ENCODE data around the gene FRMPD4.

FRMPD4 gene

GRCh38 chrX:12374286-12374685 lies 236.0 kb downstream of the FRMPD4 start:
- no peak for DNase-seq

DNA sequence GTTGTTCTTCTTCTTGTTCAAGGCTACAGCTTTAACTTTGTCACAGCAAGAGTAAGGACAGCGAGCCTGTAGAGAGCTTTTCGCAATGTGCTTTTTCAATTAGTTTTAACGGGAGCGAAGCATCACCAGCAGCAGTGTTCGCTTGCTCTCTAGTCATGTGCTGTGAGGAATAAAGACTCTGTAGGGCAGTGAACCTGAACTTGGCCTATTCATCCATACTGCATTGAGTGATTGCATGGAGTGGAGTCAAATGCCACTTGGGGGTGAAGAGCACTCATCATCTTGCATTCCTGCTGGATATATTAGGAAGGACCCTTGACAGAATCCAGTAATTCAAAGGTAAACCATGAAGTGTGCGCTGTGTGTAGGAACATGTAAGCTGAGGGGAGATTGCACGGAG lies 240.0 kb downstream of the FRMPD4 start:
- no peak for DNase-seq

GRCh38 chrX:12378706-12379105 lies 240.4 kb downstream of the FRMPD4 start:
- DNase-seq, result no peak

DNA sequence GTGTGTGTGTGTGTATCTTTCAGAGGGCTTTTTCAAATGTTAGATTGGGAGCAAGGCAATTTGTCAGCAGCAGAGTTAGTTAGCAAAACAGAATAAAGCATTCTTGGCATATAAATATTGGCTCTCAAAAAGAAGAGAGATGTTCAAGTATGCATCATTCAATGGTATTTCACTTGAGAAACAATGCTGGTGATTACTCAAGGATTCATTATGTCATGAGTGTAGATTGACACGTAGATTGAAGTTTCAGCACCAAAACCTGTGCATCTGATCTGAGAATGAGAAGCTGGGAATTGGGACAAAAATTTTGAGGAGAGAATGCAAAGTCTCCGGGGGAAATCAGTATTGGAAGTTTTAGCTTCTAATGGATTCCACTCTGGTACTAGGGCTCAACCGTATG lies 241.4 kb downstream of the FRMPD4 start:
- no peak for DNase-seq

DNA sequence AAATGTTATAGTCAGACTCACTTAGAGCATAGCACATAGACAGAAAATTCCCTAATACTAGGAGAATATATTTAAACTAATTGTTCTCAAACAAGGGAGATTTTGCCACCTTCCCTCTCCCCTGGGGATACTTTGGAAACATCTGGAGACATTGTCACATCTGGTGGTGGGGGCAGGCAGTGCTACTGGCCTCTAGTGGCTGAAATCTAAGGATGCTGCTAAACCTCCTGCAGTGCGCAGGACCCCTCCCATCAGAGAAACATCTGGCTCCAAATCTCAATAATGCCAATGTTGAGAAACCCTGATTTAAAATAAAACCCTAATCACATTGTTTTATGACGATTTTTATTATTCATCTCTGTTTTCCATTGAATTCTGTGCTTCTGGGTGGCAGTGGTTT lies 244.9 kb downstream of the FRMPD4 start:
- DNase-seq, result no peak

GRCh38 chrX:12390301-12390700 lies 252.0 kb downstream of the FRMPD4 start:
- no peak for DNase-seq

- no peak for DNase-seq
Observed at GRCh38 chrX:12396584-12396983, 258.3 kb downstream of the FRMPD4 start.

DNA sequence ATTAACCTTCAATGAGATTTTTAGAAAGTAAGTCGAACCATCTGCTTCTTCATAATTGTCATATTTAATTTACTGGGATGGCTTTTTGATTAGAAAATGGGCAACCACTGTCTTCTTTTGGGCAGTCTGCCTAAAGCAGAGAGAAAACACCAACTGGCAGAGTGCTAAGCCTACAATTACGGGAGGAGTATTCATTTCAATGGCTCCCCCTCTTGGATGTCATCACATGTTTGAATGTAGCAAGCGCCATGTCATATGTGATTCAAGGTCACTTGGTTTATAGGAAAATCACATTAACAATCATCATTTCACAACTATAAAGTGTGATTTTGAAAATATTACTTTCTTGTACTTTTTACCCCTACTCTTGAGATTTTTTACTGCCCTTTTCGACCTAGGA lies 261.9 kb downstream of the FRMPD4 start:
- DNase-seq, result no peak

DNA sequence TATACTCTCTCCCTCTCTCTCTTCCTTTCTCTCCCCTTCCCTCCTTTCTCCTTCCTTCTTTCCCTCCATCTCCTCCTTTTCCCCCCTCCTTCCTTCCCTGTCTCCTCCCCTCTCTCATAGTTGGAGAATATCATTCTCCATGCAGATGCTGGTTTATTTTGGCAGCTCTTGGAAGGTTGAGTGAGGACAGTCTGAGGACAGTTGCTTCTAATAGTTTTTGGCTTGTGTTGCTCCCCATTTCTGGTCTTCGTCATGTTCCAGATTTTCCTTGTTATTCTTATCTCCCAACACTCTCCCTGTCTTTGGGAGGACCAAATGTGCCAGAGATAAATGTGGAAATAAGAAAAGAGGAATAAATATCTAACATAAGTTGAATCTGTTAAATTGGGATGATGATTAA lies 263.0 kb downstream of the FRMPD4 start:
- DNase-seq, result no peak

DNA sequence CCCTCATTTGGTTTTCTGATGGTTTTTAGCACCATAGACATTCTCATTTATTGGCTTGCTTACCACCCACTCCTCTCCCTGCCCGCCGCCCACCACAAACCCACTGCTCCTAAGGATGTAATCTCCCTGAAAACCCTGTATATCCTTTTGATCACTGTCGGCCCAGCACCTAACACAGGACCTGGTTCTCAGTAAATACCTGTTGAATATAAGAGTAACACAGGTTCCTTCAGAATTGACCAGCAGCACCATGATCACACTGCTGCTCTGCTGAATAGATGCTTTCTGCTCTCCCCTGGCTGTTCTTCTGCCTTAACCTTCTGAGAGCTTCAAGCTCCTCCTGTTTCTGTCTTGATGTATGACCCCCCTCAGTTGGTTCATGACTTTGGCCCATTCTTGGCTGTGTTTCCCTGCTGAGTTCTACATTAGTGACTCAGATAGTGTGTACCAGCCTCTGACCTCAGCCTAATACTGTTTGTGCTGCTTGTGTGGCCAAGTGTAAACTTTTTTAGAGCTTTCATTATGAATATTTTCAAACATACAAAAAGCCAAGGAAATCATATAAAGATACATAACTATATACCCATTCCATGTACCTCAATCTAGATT lies 265.3 kb downstream of the FRMPD4 start:
- DNase-seq, result no peak

- DNase-seq, result no peak
Observed at GRCh38 chrX:12405306-12405705, 267.0 kb downstream of the FRMPD4 start.

- DNase-seq, result no peak
Observed at GRCh38 chrX:12410523-12410922, 272.2 kb downstream of the FRMPD4 start.

- DNase-seq, result no peak
Observed at GRCh38 chrX:12411831-12412230, 273.6 kb downstream of the FRMPD4 start.

GRCh38 chrX:12412561-12412960 lies 274.3 kb downstream of the FRMPD4 start:
- DNase-seq, result no peak

DNA sequence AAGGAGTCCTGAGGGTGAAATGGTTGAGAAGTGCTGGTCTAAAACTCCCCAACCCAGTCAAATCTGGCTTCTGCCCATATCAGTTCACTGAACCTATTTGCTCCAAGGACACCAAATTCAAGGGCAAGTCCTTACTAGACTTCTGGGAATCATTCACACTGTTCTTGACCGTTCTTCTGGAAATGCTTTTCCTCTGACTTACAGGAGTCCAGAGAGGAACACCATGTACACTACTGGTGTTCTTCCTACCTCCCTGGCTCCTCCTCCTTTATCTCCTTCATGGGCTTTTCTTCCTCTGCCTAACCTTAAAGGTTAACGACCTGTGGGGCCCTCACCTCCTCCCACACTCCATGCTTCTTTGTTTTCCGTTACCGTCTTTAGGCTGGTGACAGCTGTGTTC lies 281.3 kb downstream of the FRMPD4 start:
- DNase-seq, result no peak

DNA sequence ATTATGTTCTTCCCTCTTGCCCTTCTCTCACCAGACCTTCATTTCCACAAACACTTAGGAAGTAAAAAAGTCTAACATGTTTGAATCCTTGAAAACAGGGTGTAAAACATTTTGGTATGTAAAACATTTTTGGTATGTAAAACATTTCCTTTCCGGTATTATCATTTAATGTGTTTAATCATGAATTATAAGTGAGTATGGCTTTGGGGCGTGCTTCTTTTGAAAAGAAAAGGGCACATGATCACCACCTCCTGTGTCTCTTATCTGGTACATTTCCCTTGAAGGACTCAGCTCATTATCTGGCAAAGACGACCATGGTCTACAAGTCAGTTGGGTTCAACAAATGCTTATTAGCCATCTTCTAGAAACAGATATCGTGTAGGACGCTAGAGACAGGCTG lies 283.6 kb downstream of the FRMPD4 start:
- no peak for DNase-seq

GRCh38 chrX:12423346-12423745 lies 285.1 kb downstream of the FRMPD4 start:
- no peak for DNase-seq

DNA sequence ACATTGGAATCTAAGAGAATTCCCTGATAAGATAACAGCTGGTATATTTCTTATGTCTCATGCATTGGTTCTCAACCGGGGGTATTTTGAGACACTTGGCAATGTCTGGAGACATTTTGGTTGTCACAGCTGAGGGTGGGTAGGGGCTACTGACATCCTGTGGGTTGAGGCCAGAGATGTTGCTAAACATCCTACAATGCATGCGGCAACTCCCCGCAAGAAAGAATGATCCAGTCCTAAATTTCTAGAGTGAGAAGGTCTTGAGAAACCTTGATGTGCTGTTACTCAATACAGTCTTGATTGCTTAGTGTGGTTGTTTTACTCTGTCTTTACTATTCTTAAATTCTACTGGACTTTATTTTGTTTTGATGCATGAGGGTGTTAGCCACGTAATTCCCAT lies 287.2 kb downstream of the FRMPD4 start:
- no peak for DNase-seq

DNA sequence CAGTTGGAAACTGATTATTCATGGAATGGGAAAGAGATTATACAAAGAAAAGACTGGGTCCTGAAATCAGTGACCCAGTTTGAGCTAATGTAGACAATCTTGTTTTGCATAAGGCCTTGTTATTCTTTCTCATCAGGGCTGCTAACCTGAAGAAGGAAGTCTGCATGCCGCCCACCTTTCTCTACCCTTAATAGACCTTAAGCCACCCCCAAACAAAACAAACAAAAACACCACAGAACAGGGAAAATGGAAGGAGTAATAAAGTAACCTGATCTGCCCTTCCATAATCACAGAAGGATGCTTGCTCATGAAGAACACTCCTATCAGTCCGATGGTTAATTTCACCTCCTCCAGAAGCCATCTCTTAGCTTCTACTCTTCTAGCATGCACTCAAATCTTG lies 288.1 kb downstream of the FRMPD4 start:
- DNase-seq, result no peak

- no peak for DNase-seq
Observed at GRCh38 chrX:12434493-12434892, 296.2 kb downstream of the FRMPD4 start.

DNA sequence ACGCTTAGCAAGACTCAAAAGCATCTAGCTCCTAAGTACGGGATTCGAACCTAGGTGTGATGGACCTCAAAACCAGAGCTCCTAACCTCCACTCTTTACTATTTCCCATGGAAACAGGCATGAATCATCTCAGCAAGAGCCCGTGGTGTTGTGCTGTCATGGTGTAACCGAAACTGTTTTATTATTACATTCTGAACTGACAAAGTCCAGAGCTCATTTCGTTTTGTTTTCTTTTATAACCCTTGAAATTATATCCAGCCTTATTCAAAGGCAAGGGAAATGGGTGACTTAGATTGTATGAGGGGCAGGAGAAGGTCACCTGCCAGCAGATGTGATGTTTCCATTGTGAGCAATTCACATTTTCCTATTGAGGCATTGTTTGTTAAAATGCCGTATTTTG lies 301.1 kb downstream of the FRMPD4 start:
- no peak for DNase-seq

DNA sequence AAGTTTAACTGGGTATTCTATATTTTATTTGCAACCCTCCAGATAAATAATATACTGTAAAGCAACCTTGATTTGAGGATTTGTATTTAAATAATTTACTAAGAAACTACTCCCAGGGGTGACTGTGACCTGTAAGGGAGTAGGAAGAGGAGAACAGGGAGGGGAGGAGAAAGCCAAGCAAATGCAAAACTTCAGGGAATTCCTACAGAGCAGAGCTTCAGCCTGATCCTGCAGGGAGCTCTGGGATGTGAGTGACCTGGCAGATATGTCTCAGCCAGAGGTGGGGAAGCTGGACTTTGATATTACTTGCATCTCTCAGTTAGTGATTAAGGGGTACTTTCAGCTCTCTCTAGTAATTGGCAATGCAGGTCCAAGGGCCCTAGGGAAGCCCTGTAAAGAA lies 302.0 kb downstream of the FRMPD4 start:
- DNase-seq, result no peak

DNA sequence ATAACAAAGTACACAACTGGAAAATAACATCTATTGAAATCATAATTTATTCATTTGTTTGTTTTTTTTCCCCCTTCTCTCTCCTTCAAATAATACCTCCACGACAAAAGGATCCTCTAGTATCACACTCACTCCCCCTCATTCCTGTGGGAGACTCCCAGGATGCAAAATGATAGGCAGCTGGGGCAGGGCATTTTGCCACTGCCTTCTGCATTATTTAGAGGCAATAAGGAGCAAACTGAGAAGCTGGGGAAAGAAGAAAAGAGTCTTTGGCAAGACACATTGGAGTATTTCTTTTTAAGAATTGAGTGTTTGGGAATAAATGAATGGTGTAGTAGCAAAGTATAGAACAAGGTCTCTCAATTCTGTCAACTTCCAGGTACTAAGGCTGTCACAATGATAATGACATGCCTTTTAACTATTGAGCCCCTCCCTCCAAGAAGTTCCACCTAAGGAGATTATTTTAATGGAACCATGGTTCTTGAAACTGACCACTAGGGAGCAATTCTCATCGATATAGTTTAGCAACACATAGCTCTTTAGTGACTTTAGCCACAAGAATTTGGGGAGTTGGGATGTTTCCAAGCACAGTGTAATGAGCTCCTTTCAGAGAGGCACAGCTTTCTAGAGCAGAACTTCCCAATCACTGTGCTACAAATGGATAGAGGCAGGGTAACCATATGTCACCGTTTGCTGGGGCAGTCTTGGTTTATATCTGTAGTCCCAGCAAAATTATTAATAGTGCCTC lies 303.3 kb downstream of the FRMPD4 start:
- no peak for DNase-seq

DNA sequence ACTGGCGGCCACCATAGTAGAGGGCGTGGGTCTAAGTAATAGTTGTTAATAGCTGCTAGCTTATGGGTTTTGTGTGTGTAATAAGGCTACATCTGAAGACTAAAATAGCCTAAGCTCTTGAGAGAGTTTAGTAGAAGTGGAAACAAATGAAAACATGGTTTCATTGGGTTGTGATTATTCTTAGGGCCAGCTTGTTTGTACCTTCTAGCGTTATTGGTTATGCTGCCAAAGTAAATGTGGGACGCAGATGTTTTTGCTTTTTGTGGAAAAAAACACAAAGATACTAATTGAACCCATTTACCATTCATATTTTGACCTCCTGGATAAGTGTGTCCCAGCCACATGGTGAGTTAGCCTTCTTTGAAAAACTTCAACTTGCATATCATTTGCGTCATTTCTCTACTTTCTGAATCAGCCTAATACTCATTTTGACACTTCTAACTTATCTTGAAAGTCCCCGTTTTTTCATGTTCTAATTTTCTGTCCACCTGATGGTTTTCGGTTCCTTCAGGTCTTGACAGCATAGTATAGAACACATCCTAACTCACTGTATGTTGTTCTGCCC lies 305.3 kb downstream of the FRMPD4 start:
- DNase-seq, result no peak
